RWPE2 (cell line): ENCODE data around the gene ARMCX5.

Source experiments
- ATAC-seq: fragments of 200-7000 bp; cut with Tn5 transposase; 3 replicates; pipeline ENCODE4 v1.9.1; 2021; ENCODE audit warnings: low read depth
- DNase-seq: peaks from one replicate; pipeline ENCODE4 v3.0.0-alpha.2; 2020; ENCODE audit warnings: low spot score
- H3K27ac ChIP-seq: fragments of 450-650 bp; 2 replicates; pipeline ENCODE4 v1.5.1; 2017; ENCODE audit warnings: mild to moderate bottlenecking; ENCODE audit not compliant: poor library complexity, severe bottlenecking
- H3K27me3 ChIP-seq: fragments of 250-450 bp; sonication (Bioruptor Pico); 2 replicates; pipeline ENCODE4 v1.5.1; 2021; ENCODE audit warnings: mild to moderate bottlenecking, moderate library complexity; ENCODE audit not compliant: insufficient read depth, poor library complexity, severe bottlenecking
- H3K36me3 ChIP-seq: fragments of 250-450 bp; sonication (Bioruptor Pico); 2 replicates; pipeline ENCODE4 v1.5.1; 2020; ENCODE audit warnings: low read depth, mild to moderate bottlenecking, moderate library complexity
- H3K4me1 ChIP-seq: fragments of 250-450 bp; sonication (Bioruptor Pico); 2 replicates; pipeline ENCODE4 v1.5.1; 2021; ENCODE audit warnings: mild to moderate bottlenecking, moderate library complexity; ENCODE audit not compliant: insufficient read depth, poor library complexity, severe bottlenecking
- H3K4me3 ChIP-seq: fragments of 250-450 bp; sonication (Bioruptor Pico); 2 replicates; pipeline ENCODE4 v1.5.1; 2021; ENCODE audit warnings: mild to moderate bottlenecking, moderate library complexity; ENCODE audit not compliant: severe bottlenecking
- H3K9me3 ChIP-seq: fragments of 250-450 bp; sonication (Bioruptor Pico); 2 replicates; pipeline ENCODE4 v1.5.1; 2021; ENCODE audit warnings: mild to moderate bottlenecking, moderate library complexity; ENCODE audit not compliant: severe bottlenecking
- CTCF ChIP-seq: fragments of 450-650 bp; IDR thresholded peaks from one replicate; pipeline ENCODE4 v1.5.1; 2017; ENCODE audit warnings: mild to moderate bottlenecking, moderate library complexity; ENCODE audit not compliant: poor library complexity, severe bottlenecking

The ARMCX5 gene

DNA sequence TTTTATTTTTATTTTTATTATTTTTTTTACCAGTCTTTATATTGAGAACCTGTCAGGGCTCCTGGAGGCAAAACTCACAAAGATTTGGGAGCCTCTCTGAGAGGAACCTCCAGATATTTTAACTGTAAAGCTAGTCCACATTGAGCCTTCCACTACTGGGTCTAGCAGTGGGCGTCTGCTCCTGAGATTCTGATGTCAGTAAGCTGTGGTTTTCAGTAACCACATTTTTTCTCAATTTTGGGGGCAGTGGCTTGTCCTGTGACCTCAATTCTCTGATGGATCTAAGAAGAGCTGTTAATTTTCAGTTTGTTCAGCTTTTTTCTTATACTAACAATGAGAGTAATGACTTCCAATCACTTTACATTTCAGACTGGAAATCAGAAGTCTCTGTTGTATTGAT lies 28.3 kb downstream of the ARMCX5 start:
- Histone ChIP-seq H3K36me3 (no peaks in the 10 kb centered on the region), H3K9me3 (no peaks in the 10 kb centered on the region), H3K27ac (no peak overlapping the region), H3K4me1 (no peaks in the 10 kb centered on the region), H3K27me3 (no peaks in the 10 kb centered on the region), H3K4me3 (no peak overlapping the region)
- ATAC-seq (no peak), DNase-seq (no peak)
- TF ChIP-seq CTCF = no peak

DNA sequence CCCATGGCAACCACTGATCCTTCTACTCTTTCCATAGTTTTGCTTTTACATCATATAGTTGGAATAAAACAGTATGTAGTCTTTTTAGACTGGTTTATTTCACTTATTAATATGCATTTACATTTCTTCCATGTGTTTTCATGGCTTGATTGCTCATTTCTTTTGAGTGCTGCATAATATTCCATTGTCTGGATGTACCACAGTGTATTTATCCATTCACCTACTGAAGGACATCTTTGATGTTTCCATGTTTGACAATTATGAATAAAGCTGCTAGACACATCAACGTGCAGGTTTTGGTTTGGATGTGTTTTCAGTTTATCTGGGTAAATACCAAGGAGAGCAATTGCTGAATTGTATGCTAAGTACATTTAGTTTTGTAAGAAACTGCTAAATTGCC lies 38.2 kb downstream of the ARMCX5 start:
- DNase-seq (no peak), ATAC-seq (no peak)
- Histone ChIP-seq H3K27ac (no peak overlapping the region), H3K27me3 (no peaks in the 10 kb centered on the region), H3K4me3 (no peak overlapping the region), H3K9me3 (no peaks in the 10 kb centered on the region), H3K4me1 (no peaks in the 10 kb centered on the region), H3K36me3 (no peaks in the 10 kb centered on the region)
- TF ChIP-seq CTCF = no peak

DNA sequence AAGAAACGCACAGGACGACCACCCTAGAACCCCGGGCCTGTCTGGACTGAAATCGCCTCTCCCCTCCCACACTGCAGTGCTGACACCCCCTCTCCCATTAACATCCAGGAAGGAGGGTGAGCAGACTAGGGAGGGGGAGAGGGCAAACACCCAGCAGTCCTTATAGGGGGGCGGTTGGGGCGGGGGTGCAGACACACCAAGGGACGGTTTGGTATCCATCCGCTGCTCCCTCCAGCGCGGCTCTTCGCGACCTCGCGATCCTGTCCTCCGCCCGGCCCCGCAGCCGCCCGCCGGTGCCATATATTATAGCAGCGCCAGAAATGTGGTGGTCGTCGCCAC lies 51.6 kb downstream of the ARMCX5 start:
- TF ChIP-seq CTCF = no peak
- no peaks in the 10 kb centered on the region for H3K36me3 ChIP-seq
- H3K27me3 ChIP-seq = no peaks in the 10 kb centered on the region
- no peak overlapping the region for H3K27ac ChIP-seq
- peak overlapping the region; percentile 16 for H3K4me3 ChIP-seq
- DNase-seq = no peak
- ATAC-seq = no peak
- H3K4me1 ChIP-seq = no peaks in the 10 kb centered on the region
- H3K9me3 ChIP-seq = no peaks in the 10 kb centered on the region

GRCh38 chrX:102651242-102652011 lies 52.1 kb downstream of the ARMCX5 start, which contains the start of gene GPRASP1:
Gene GPRASP1 (plus strand): TSS chrX:102651483. CDS start chrX:102653914, 2,431 bp downstream.
- DNase-seq = no peak
- no peaks in the 10 kb centered on the region for H3K36me3 ChIP-seq
- peak within 1 kb of the TSS; percentile 16 for H3K4me3 ChIP-seq
- peak; percentile 68 for ATAC-seq
- no peak for TF ChIP-seq CTCF
- no peaks in the 10 kb centered on the region for H3K4me1 ChIP-seq
- H3K27me3 ChIP-seq = no peaks in the 10 kb centered on the region
- no peaks in the 10 kb centered on the region for H3K9me3 ChIP-seq
- no peak within 1 kb of the TSS for H3K27ac ChIP-seq

- TF ChIP-seq CTCF = peak; percentile 7
- H3K9me3 ChIP-seq = no peaks in the 10 kb centered on the region
- DNase-seq (no peak), ATAC-seq (no peak)
- H3K27ac ChIP-seq = no peak overlapping the region
- no peak overlapping the region for H3K4me3 ChIP-seq
- H3K4me1 ChIP-seq = no peaks in the 10 kb centered on the region
- H3K36me3 ChIP-seq = no peaks in the 10 kb centered on the region
- H3K27me3 ChIP-seq = no peaks in the 10 kb centered on the region
Observed at GRCh38 chrX:102652031-102652688, 52.8 kb downstream of the ARMCX5 start.
